ENCODE data around the gene TRPM8.

TRPM8 gene

GRCh38 chr2:233945146-233945545 is 28.0 kb downstream of the TRPM8 start:
- Histone ChIP-seq H3K27me3 (replicated peaks in 2 of 5; ENCODE audit: control insufficient read depth in 4 of 5, insufficient read depth in 5 of 5, low read length in 4 of 5) (peaks cover 6 to 30% (median 11%) of the 10 kb centered on the region in 5 experiments), H3K9me3 (ENCODE audit: control extremely low read depth in 1 of 5, control insufficient read depth in 4 of 5, insufficient read depth in 2 of 5, low read depth in 1 of 5, low read length in 4 of 5) (peaks cover 0 to 15% (median 0%) of the 10 kb centered on the region in 5 experiments), H3K4me3 (ENCODE audit: control insufficient read depth in 1 of 7, extremely low read depth in 1 of 7, insufficient read depth in 4 of 7, low read depth in 2 of 7, low read length in 6 of 7) (no peak overlapping the region), H3K36me3 (ENCODE audit: control insufficient read depth in 4 of 4, insufficient read depth in 4 of 4, low read length in 3 of 4) (no peaks in the 10 kb centered on the region), H3K4me1 (ENCODE audit: control extremely low read depth in 1 of 4, control insufficient read depth in 4 of 4, insufficient read depth in 4 of 4, low read length in 3 of 4) (no peaks in the 10 kb centered on the region), H3K27ac (ENCODE audit: insufficient read depth in 1 of 2, low read depth in 1 of 2, low read length in 2 of 2, poor library complexity in 1 of 2, severe bottlenecking in 2 of 2) (no peak overlapping the region)
- CTCF ChIA-PET: no interaction called here
- 100% methylated on average over 2 of the region's 3 CpGs for WGBS (ENCODE audit: insufficient coverage)
- POLR2A ChIA-PET: no interaction called here
- DNase-seq: no peak

GRCh38 chr2:233950078-233950825 is 33.1 kb downstream of the TRPM8 start:
- ChIA-PET CTCF (no interaction called here), POLR2A (no interaction called here)
- H3K9me3 ChIP-seq (ENCODE audit: control extremely low read depth in 1 of 5, control insufficient read depth in 4 of 5, insufficient read depth in 2 of 5, low read depth in 1 of 5, low read length in 4 of 5): peaks cover 0 to 4% (median 0%) of the 10 kb centered on the region in 5 experiments
- 94% methylated on average over 7 of the region's 13 CpGs for WGBS (ENCODE audit: insufficient coverage)
- H3K4me3 ChIP-seq (ENCODE audit: control insufficient read depth in 1 of 7, extremely low read depth in 1 of 7, insufficient read depth in 4 of 7, low read depth in 2 of 7, low read length in 6 of 7): no peak overlapping the region
- H3K4me1 ChIP-seq (ENCODE audit: control extremely low read depth in 1 of 4, control insufficient read depth in 4 of 4, insufficient read depth in 4 of 4, low read length in 3 of 4): no peaks in the 10 kb centered on the region
- peaks cover 0 to 35% (median 4%) of the 10 kb centered on the region in 5 experiments for H3K27me3 ChIP-seq (replicated peaks in 2 of 5; ENCODE audit: control insufficient read depth in 4 of 5, insufficient read depth in 5 of 5, low read length in 4 of 5)
- DNase-seq: no peak
- no peak overlapping the region for H3K27ac ChIP-seq (ENCODE audit: insufficient read depth in 1 of 2, low read depth in 1 of 2, low read length in 2 of 2, poor library complexity in 1 of 2, severe bottlenecking in 2 of 2)
- no peaks in the 10 kb centered on the region for H3K36me3 ChIP-seq (ENCODE audit: control insufficient read depth in 4 of 4, insufficient read depth in 4 of 4, low read length in 3 of 4)

- Histone ChIP-seq H3K27me3 (replicated peaks in 2 of 5; ENCODE audit: control insufficient read depth in 4 of 5, insufficient read depth in 5 of 5, low read length in 4 of 5) (peaks cover 0 to 32% (median 4%) of the 10 kb centered on the region in 5 experiments), H3K9me3 (ENCODE audit: control extremely low read depth in 1 of 5, control insufficient read depth in 4 of 5, insufficient read depth in 2 of 5, low read depth in 1 of 5, low read length in 4 of 5) (no peaks in the 10 kb centered on the region), H3K4me1 (ENCODE audit: control extremely low read depth in 1 of 4, control insufficient read depth in 4 of 4, insufficient read depth in 4 of 4, low read length in 3 of 4) (no peaks in the 10 kb centered on the region), H3K36me3 (ENCODE audit: control insufficient read depth in 4 of 4, insufficient read depth in 4 of 4, low read length in 3 of 4) (no peaks in the 10 kb centered on the region), H3K27ac (ENCODE audit: insufficient read depth in 1 of 2, low read depth in 1 of 2, low read length in 2 of 2, poor library complexity in 1 of 2, severe bottlenecking in 2 of 2) (no peak overlapping the region), H3K4me3 (ENCODE audit: control insufficient read depth in 1 of 7, extremely low read depth in 1 of 7, insufficient read depth in 4 of 7, low read depth in 2 of 7, low read length in 6 of 7) (no peak overlapping the region)
- WGBS (ENCODE audit: insufficient coverage): 87% methylated on average over 7 of the region's 7 CpGs
- ChIA-PET CTCF (no interaction called here), POLR2A (no interaction called here)
- DNase-seq: no peak
These were observed 35.2 kb downstream of the TRPM8 start for GRCh38 chr2:233952335-233952734.

- CTCF ChIA-PET: interaction anchor here (0.9 kb wide), 1 partner anchor 592 kb away, joined by 3 read pairs; no protein-coding TSS in a partner anchor
These were observed 36.1 kb downstream of the TRPM8 start for GRCh38 chr2:233953087-233953801.

GRCh38 chr2:233960203-233960602 is 43.0 kb downstream of the TRPM8 start:
- CTCF ChIA-PET: interaction anchor here (0.6 kb wide), 1 partner anchor 56 kb away, joined by 3 read pairs; no protein-coding TSS in a partner anchor
- Histone ChIP-seq H3K36me3 (ENCODE audit: control insufficient read depth in 4 of 4, insufficient read depth in 4 of 4, low read length in 3 of 4) (no peaks in the 10 kb centered on the region), H3K4me3 (ENCODE audit: control insufficient read depth in 1 of 7, extremely low read depth in 1 of 7, insufficient read depth in 4 of 7, low read depth in 2 of 7, low read length in 6 of 7) (no peak overlapping the region), H3K9me3 (ENCODE audit: control extremely low read depth in 1 of 5, control insufficient read depth in 4 of 5, insufficient read depth in 2 of 5, low read depth in 1 of 5, low read length in 4 of 5) (no peaks in the 10 kb centered on the region), H3K27me3 (replicated peaks in 2 of 5; ENCODE audit: control insufficient read depth in 4 of 5, insufficient read depth in 5 of 5, low read length in 4 of 5) (peaks cover 0 to 11% (median 3%) of the 10 kb centered on the region in 5 experiments), H3K27ac (ENCODE audit: insufficient read depth in 1 of 2, low read depth in 1 of 2, low read length in 2 of 2, poor library complexity in 1 of 2, severe bottlenecking in 2 of 2) (no peak overlapping the region), H3K4me1 (ENCODE audit: control extremely low read depth in 1 of 4, control insufficient read depth in 4 of 4, insufficient read depth in 4 of 4, low read length in 3 of 4) (no peaks in the 10 kb centered on the region)
- WGBS (ENCODE audit: insufficient coverage): 100% methylated on average over 1 of the region's 2 CpGs
- POLR2A ChIA-PET: no interaction called here
- DNase-seq: no peak

More at GRCh38 chr2:233953087-233953801, 36.1 kb downstream of the TRPM8 start:
- Histone ChIP-seq H3K36me3 (ENCODE audit: control insufficient read depth in 4 of 4, insufficient read depth in 4 of 4, low read length in 3 of 4) (no peaks in the 10 kb centered on the region), H3K4me1 (ENCODE audit: control extremely low read depth in 1 of 4, control insufficient read depth in 4 of 4, insufficient read depth in 4 of 4, low read length in 3 of 4) (no peaks in the 10 kb centered on the region), H3K27ac (ENCODE audit: insufficient read depth in 1 of 2, low read depth in 1 of 2, low read length in 2 of 2, poor library complexity in 1 of 2, severe bottlenecking in 2 of 2) (no peak overlapping the region), H3K27me3 (replicated peaks in 2 of 5; ENCODE audit: control insufficient read depth in 4 of 5, insufficient read depth in 5 of 5, low read length in 4 of 5) (peaks cover 0 to 32% (median 4%) of the 10 kb centered on the region in 5 experiments), H3K4me3 (ENCODE audit: control insufficient read depth in 1 of 7, extremely low read depth in 1 of 7, insufficient read depth in 4 of 7, low read depth in 2 of 7, low read length in 6 of 7) (no peak overlapping the region), H3K9me3 (ENCODE audit: control extremely low read depth in 1 of 5, control insufficient read depth in 4 of 5, insufficient read depth in 2 of 5, low read depth in 1 of 5, low read length in 4 of 5) (no peaks in the 10 kb centered on the region)
- no peak for DNase-seq
- WGBS (ENCODE audit: insufficient coverage): 81% methylated on average over 4 of the region's 7 CpGs
- POLR2A ChIA-PET: no interaction called here

GRCh38 chr2:233961905-233962304 is 44.7 kb downstream of the TRPM8 start:
- Histone ChIP-seq H3K27ac (ENCODE audit: insufficient read depth in 1 of 2, low read depth in 1 of 2, low read length in 2 of 2, poor library complexity in 1 of 2, severe bottlenecking in 2 of 2) (no peak overlapping the region), H3K27me3 (replicated peaks in 2 of 5; ENCODE audit: control insufficient read depth in 4 of 5, insufficient read depth in 5 of 5, low read length in 4 of 5) (peaks cover 0 to 6% (median 0%) of the 10 kb centered on the region in 5 experiments), H3K9me3 (ENCODE audit: control extremely low read depth in 1 of 5, control insufficient read depth in 4 of 5, insufficient read depth in 2 of 5, low read depth in 1 of 5, low read length in 4 of 5) (no peaks in the 10 kb centered on the region), H3K36me3 (ENCODE audit: control insufficient read depth in 4 of 4, insufficient read depth in 4 of 4, low read length in 3 of 4) (no peaks in the 10 kb centered on the region), H3K4me3 (ENCODE audit: control insufficient read depth in 1 of 7, extremely low read depth in 1 of 7, insufficient read depth in 4 of 7, low read depth in 2 of 7, low read length in 6 of 7) (no peak overlapping the region), H3K4me1 (ENCODE audit: control extremely low read depth in 1 of 4, control insufficient read depth in 4 of 4, insufficient read depth in 4 of 4, low read length in 3 of 4) (no peaks in the 10 kb centered on the region)
- no peak for DNase-seq
- 83% methylated on average over 6 of the region's 7 CpGs for WGBS (ENCODE audit: insufficient coverage)
- CTCF ChIA-PET: no interaction called here
- POLR2A ChIA-PET: no interaction called here

GRCh38 chr2:233964581-233964980 is 47.4 kb downstream of the TRPM8 start:
- ChIA-PET CTCF (no interaction called here), POLR2A (no interaction called here)
- no peak for DNase-seq
- H3K4me3 ChIP-seq (ENCODE audit: control insufficient read depth in 1 of 7, extremely low read depth in 1 of 7, insufficient read depth in 4 of 7, low read depth in 2 of 7, low read length in 6 of 7): no peak overlapping the region
- peaks cover 0 to 9% (median 0%) of the 10 kb centered on the region in 5 experiments for H3K27me3 ChIP-seq (replicated peaks in 2 of 5; ENCODE audit: control insufficient read depth in 4 of 5, insufficient read depth in 5 of 5, low read length in 4 of 5)
- H3K4me1 ChIP-seq (ENCODE audit: control extremely low read depth in 1 of 4, control insufficient read depth in 4 of 4, insufficient read depth in 4 of 4, low read length in 3 of 4): no peaks in the 10 kb centered on the region
- H3K27ac ChIP-seq (ENCODE audit: insufficient read depth in 1 of 2, low read depth in 1 of 2, low read length in 2 of 2, poor library complexity in 1 of 2, severe bottlenecking in 2 of 2): no peak overlapping the region
- no peaks in the 10 kb centered on the region for H3K9me3 ChIP-seq (ENCODE audit: control extremely low read depth in 1 of 5, control insufficient read depth in 4 of 5, insufficient read depth in 2 of 5, low read depth in 1 of 5, low read length in 4 of 5)
- H3K36me3 ChIP-seq (ENCODE audit: control insufficient read depth in 4 of 4, insufficient read depth in 4 of 4, low read length in 3 of 4): no peaks in the 10 kb centered on the region
- WGBS (ENCODE audit: insufficient coverage): 98% methylated on average over 9 of the region's 9 CpGs

Data from common myeloid progenitor, CD34-positive (primary cell).